Glutamatergic neuron (in vitro differentiated cells): ENCODE data around the gene NOS1. TPM values are rescaled to one million over a fixed set of nuclear protein-coding genes. Genes with fewer than 3 reads are reported as not detected.
"Not testable (repeated sequence)": the region's sequence is repeated elsewhere in the genome, so short reads cannot be mapped to it uniquely, and the experiment has no call there.

Source experiments
- DNase-seq: peaks from one replicate; pipeline ENCODE4 v3.0.0; 2022
- H3K27ac Mint-ChIP-seq: one replicate; pipeline ENCODE4 v1.8.0; 2020; ENCODE audit warnings: mild to moderate bottlenecking, mixed read lengths, inconsistent platforms; ENCODE audit not compliant: unreplicated experiment
- H3K27me3 Mint-ChIP-seq: one replicate; pipeline ENCODE4 v1.8.0; 2020; ENCODE audit warnings: mild to moderate bottlenecking, moderate library complexity, mixed read lengths, inconsistent platforms; ENCODE audit not compliant: unreplicated experiment
- H3K36me3 Mint-ChIP-seq: one replicate; pipeline ENCODE4 v1.8.0; 2020; ENCODE audit warnings: mild to moderate bottlenecking, mixed read lengths, inconsistent platforms; ENCODE audit not compliant: unreplicated experiment
- H3K4me1 Mint-ChIP-seq: one replicate; pipeline ENCODE4 v1.8.0; 2020; ENCODE audit warnings: mild to moderate bottlenecking, low read depth, mixed read lengths, inconsistent platforms; ENCODE audit not compliant: unreplicated experiment
- H3K4me3 Mint-ChIP-seq: one replicate; pipeline ENCODE4 v1.8.0; 2020; ENCODE audit warnings: mild to moderate bottlenecking, mixed read lengths, inconsistent platforms; ENCODE audit not compliant: unreplicated experiment
- H3K9me3 Mint-ChIP-seq: one replicate; pipeline ENCODE4 v1.8.0; 2020; ENCODE audit warnings: mild to moderate bottlenecking, moderate library complexity, mixed read lengths, inconsistent platforms; ENCODE audit not compliant: unreplicated experiment
- total RNA-seq: library from RNA; stranded (reverse); fragmentation: NEBNext Ultra II Directional; extraction: Animal tissue kit (Norgen Biotek cat#: 25700); gene quantifications from one replicate; pipeline ENCODE4 v1.2.1, GENCODE V29; 2021; ENCODE audit not compliant: unreplicated experiment
- TF ChIP-seq, protein P1 (sequence below): fragments of 200-600 bp; sonication (generic); IDR thresholded peaks from one replicate; pipeline ENCODE4 v1.5.0; 2021; ENCODE audit not compliant: partially characterized antibody, unreplicated experiment

The NOS1 gene
- total RNA-seq, 1 donor from 2014 or later: 0.96 TPM

DNA sequence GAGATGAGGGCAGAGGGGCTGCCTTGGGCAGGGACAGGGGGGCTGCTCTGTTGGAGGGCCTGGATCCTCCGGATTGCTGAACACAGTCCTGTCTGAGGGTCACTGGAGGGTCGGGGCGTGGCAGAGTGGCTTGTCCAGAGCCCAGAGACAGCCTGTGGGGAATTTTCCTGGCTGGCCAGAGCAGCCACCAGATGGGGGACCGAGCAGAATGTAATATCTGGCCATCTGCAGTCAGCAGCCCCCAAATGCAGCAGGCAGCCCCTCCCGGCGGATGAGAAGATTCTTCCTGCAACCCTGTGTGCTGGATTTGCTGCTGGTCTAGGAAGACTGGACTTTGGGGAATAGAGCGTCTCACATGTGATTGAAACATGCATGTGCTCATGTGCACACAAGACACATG, 23.3 kb upstream of the NOS1 start:
- H3K9me3 Mint-ChIP-seq: peaks cover 4% of the 10 kb centered on the region
- peak overlapping the region; percentile 20 for H3K4me3 Mint-ChIP-seq
- peaks cover 4% of the 10 kb centered on the region for H3K27me3 Mint-ChIP-seq
- no peaks in the 10 kb centered on the region for H3K36me3 Mint-ChIP-seq
- TF ChIP-seq, protein P1, sequence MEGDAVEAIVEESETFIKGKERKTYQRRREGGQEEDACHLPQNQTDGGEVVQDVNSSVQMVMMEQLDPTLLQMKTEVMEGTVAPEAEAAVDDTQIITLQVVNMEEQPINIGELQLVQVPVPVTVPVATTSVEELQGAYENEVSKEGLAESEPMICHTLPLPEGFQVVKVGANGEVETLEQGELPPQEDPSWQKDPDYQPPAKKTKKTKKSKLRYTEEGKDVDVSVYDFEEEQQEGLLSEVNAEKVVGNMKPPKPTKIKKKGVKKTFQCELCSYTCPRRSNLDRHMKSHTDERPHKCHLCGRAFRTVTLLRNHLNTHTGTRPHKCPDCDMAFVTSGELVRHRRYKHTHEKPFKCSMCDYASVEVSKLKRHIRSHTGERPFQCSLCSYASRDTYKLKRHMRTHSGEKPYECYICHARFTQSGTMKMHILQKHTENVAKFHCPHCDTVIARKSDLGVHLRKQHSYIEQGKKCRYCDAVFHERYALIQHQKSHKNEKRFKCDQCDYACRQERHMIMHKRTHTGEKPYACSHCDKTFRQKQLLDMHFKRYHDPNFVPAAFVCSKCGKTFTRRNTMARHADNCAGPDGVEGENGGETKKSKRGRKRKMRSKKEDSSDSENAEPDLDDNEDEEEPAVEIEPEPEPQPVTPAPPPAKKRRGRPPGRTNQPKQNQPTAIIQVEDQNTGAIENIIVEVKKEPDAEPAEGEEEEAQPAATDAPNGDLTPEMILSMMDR: no peak
- H3K4me1 Mint-ChIP-seq: peaks cover 17% of the 10 kb centered on the region
- peak overlapping the region; percentile 12 for H3K27ac Mint-ChIP-seq
- DNase-seq: peak; percentile 44

DNA sequence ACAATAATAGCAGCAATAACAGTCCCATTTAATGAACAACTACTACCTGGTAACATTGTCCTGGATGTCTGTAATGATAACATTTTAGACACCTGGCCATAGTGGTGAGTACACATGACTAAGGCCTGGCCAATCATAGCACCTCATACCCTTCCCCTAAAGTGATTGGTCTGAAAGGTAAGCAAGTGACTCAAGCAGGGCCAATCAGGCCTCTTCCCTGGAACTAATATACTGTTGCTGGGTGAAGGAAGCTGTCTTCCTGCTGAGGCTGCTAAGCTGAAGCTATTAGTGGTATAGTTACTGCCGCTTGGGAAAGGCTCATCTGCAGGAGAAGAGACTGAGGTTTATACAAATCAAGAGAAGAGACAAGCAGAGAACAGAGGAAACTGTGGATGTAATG, 18.7 kb upstream of the NOS1 start:
- Mint-ChIP-seq H3K4me1 (peaks cover 14% of the 10 kb centered on the region), H3K4me3 (no peak overlapping the region), H3K27me3 (peaks cover 6% of the 10 kb centered on the region), H3K9me3 (peaks cover 5% of the 10 kb centered on the region), H3K36me3 (peaks cover 5% of the 10 kb centered on the region), H3K27ac (no peak overlapping the region)
- TF ChIP-seq, protein P1: no peak
- no peak for DNase-seq

DNA sequence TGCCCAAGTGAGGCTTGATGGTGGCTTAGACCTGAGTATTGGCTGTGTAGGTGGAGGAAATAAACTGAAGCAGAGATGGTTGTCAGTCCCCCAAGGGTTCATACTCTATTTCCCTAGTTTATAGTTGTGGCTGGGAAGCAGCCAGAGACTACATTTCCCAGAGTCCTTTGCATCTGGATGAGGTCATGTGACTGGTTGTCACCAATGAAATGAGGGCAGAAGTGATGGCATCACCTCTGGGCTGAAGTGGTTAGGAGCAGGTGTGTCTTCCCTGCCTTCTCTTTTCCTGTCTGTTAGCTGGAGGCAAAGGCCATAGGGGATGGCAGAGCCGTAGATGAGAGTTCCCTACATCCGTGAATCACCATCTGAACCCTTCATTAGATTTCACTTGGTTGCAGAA, 16.3 kb upstream of the NOS1 start:
- H3K9me3 Mint-ChIP-seq: peaks cover 7% of the 10 kb centered on the region
- peaks cover 4% of the 10 kb centered on the region for H3K27me3 Mint-ChIP-seq
- peaks cover 2% of the 10 kb centered on the region for H3K4me1 Mint-ChIP-seq
- no peak for DNase-seq
- no peak overlapping the region for H3K4me3 Mint-ChIP-seq
- TF ChIP-seq, protein P1: no peak
- no peak overlapping the region for H3K27ac Mint-ChIP-seq
- peaks cover 9% of the 10 kb centered on the region for H3K36me3 Mint-ChIP-seq

DNA sequence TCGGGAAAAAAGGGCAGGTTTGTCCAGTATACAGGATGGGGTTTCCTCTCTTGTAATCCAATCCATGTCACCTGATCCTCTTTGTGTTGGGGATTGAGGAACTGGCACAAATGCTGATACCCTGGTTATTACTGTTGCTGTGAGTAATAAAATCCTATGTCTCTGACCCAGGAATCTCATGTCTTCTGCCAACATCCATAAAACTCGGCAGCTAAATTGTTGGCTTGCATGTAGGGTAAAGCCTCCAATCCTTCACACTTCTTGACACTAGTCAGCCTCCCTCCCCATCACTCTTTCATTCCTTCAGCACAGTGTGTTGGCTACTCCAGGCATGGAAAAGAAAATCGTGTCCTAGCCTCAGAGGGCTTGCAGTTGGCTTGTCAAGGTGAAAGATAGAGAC, 9.2 kb upstream of the NOS1 start:
- TF ChIP-seq, protein P1: no peak
- Mint-ChIP-seq H3K27ac (no peak overlapping the region), H3K9me3 (peaks cover 15% of the 10 kb centered on the region), H3K36me3 (peaks cover 5% of the 10 kb centered on the region), H3K27me3 (peaks cover 6% of the 10 kb centered on the region), H3K4me3 (no peak overlapping the region), H3K4me1 (no peaks in the 10 kb centered on the region)
- DNase-seq: no peak

DNA sequence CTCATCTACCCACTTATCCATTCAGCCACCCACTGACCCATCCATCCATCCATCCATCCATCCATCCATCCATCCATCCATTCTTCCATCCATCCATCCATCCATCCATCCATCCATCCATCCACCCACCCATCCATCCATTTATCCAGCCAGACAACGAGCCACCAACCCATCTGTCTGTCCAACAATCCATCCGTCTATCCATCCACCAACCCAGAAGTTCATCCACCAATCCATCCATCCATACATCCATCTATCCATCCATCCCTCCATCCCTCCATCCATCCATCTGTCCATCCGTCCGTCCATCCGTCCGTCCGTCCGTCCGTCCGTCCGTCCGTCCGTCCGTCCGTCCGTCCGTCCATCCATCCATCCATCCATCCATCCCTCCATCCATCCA, 8.6 kb upstream of the NOS1 start:
- not testable (repeated sequence) for H3K4me1 Mint-ChIP-seq, H3K27me3 Mint-ChIP-seq, DNase-seq, H3K27ac Mint-ChIP-seq, H3K4me3 Mint-ChIP-seq, H3K36me3 Mint-ChIP-seq
- H3K9me3 Mint-ChIP-seq: peaks cover 17% of the 10 kb centered on the region
